Testis (tissue), 2 donors: Measurements from ENCODE around the gene ZACN.

Experiments used
- CTCF ChIP-seq, 3 experiments: fragments of 450-650 bp in 2 of 3; fragments of 200-600 bp in 1 of 3; sonication (generic) in 1 of 3; IDR thresholded peaks; one replicate each; pipeline ENCODE4 v1.5.1; 2016 to 2019; ENCODE audit warnings: antibody characterized with exemption in 3 of 3, mild to moderate bottlenecking in 2 of 3, moderate library complexity in 1 of 3
- POLR2A ChIP-seq: fragments of 450-650 bp; IDR thresholded peaks from one replicate; pipeline ENCODE4 v1.6.1; 2017; ENCODE audit warnings: antibody characterized with exemption, mild to moderate bottlenecking, moderate library complexity

GRCh38 chr17:76076765-76077583 lies 2.0 kb upstream of the ZACN start:
- TF ChIP-seq CTCF (IDR thresholded peaks at IDR 0.05), result no peak
- no peak for TF ChIP-seq POLR2A
